ENCODE measurements around the gene GTPBP1. TPM values are rescaled to one million over a fixed set of nuclear protein-coding genes. Genes with fewer than 3 reads are reported as not detected.

Gene GTPBP1
- total and polyA plus RNA-seq, 2 of the 4 experiments (the other 2 are of a cell fraction), result 12.4 to 29.5 TPM

- H3K56ac ChIP-seq (ENCODE audit: extremely low read depth, insufficient read depth, low read length), result no peak overlapping the region
- H2BK15ac ChIP-seq (ENCODE audit: low read depth, low read length), result no peak overlapping the region
- H3K14ac ChIP-seq (replicated peaks; ENCODE audit: low read depth, low read length), result no peak overlapping the region
- no peaks in the 10 kb centered on the region for H3K9me3 ChIP-seq (ENCODE audit: control insufficient read depth, insufficient read depth, low read length)
- H3K27ac ChIP-seq (ENCODE audit: insufficient read depth, low read length), result no peak overlapping the region
- H2AK5ac ChIP-seq (ENCODE audit: low read depth, low read length), result no peak overlapping the region
- H3K79me1 ChIP-seq (ENCODE audit: low read depth in 1 of 2, low read length in 2 of 2), result peaks cover 18 to 61% of the 10 kb centered on the region in 2 experiments
- no peak overlapping the region for H4K5ac ChIP-seq (ENCODE audit: low read depth, low read length)
- no peak overlapping the region for H4K91ac ChIP-seq (ENCODE audit: insufficient read depth, low read depth, low read length)
- no peak overlapping the region for H3K4ac ChIP-seq (ENCODE audit: low read depth, low read length)
- DNase-seq (no peak), ATAC-seq (ENCODE audit: low read depth) (no peak)
- CTCF ChIA-PET, result no interaction called here
- peaks cover 4% of the 10 kb centered on the region; the same call in 1 of the 2 replicates for H4K20me1 ChIP-seq (ENCODE audit: insufficient read depth, low read length)
- H3K4me3 ChIP-seq (ENCODE audit: insufficient read depth, low read depth, low read length), result no peak overlapping the region
- dilution Hi-C loops (cut with HindIII; ENCODE audit: low sequenced_read_pairs, unreplicated experiment) (no loop called here), in situ Hi-C loops (cut with MboI; ENCODE audit: low sequenced_read_pairs) (no loop called here), intact Hi-C loops (cut with micrococcal nuclease) (no loop called here)
- no peaks in the 10 kb centered on the region for H3K27me3 ChIP-seq (ENCODE audit: control insufficient read depth, insufficient read depth, low read length)
- H3K4me2 ChIP-seq (ENCODE audit: low read depth, low read length), result no peak overlapping the region
- no peak overlapping the region for H4K8ac ChIP-seq (ENCODE audit: low read depth in 2 of 2, low read length in 2 of 2)
- peaks cover 7% of the 10 kb centered on the region; the same call in 1 of the 2 replicates for H3K9me1 ChIP-seq (ENCODE audit: insufficient read depth, low read length)
- no CpG with 5 or more reads among the region's 17 CpGs for WGBS, 2 experiments (ENCODE audit: extremely low coverage in 2 of 2, insufficient read length in 1 of 2)
- no peak overlapping the region for H2AK9ac ChIP-seq (replicated peaks; ENCODE audit: low read depth, low read length, poor library complexity)
- H2BK120ac ChIP-seq (ENCODE audit: low read depth, low read length), result no peak overlapping the region
- H2BK5ac ChIP-seq (ENCODE audit: low read depth, low read length, poor library complexity, severe bottlenecking), result no peak overlapping the region
- H3K23ac ChIP-seq (ENCODE audit: low read depth, low read length), result no peak overlapping the region
- no peak overlapping the region for H2BK20ac ChIP-seq (ENCODE audit: low read depth, low read length)
- H3K4me1 ChIP-seq (ENCODE audit: control insufficient read depth, insufficient read depth, low read length), result peaks cover 11% of the 10 kb centered on the region
- H3K9ac ChIP-seq (ENCODE audit: low read depth, low read length), result no peak overlapping the region
- TF ChIP-seq CHD1 (IDR thresholded peaks at IDR 0.05; ENCODE audit: low read depth, low read length), result no peak
- TF ChIP-seq CTCF (conservative IDR thresholded peaks at IDR 0.05; ENCODE audit: low read depth, low read length), result no peak
- TF ChIP-seq FOS (IDR thresholded peaks at IDR 0.05; ENCODE audit: low read depth, low read length), result no peak
- peaks cover 53% of the 10 kb centered on the region for H3K36me3 ChIP-seq (ENCODE audit: control insufficient read depth, insufficient read depth, low read length)
- POLR2A ChIA-PET (ENCODE audit: unreplicated experiment), result no interaction called here
- H3K18ac ChIP-seq (ENCODE audit: low read depth, low read length), result no peak overlapping the region
- BruUV-seq (replicated peaks), result no TSS peak
- no peak overlapping the region for H2AFZ ChIP-seq (replicated peaks; ENCODE audit: low read length, poor library complexity)
These were observed 44.9 kb downstream of the GTPBP1 start for GRCh38 chr22:38750638-38751037.

Measured in IMR-90 (cell line).